GM12892 (cell line): ENCODE measurements around the gene CCDC142.
A peak's percentile ranks its signal among the peaks of the same experiment; 100 is the strongest.
"Not testable (repeated sequence)": the region's sequence is repeated elsewhere in the genome, so short reads cannot be mapped to it uniquely, and the experiment has no call there.

ENCODE experiments used
- DNase-seq: peaks from one replicate; pipeline ENCODE4 v3.0.0; 2011; ENCODE audit not compliant: insufficient read length
- FAIRE-seq: peaks from 2 replicates; lab custom pipeline; 2011; peaks lifted over from hg19 to GRCh38; lab: Jason Lieb, UNC
- POLR2A ChIP-seq: IDR thresholded peaks from 2 replicates; pipeline ENCODE4 v1.6.1; 2011; ENCODE audit warnings: low read depth, low read length, control low read depth
- POLR2AphosphoS5 ChIP-seq: IDR thresholded peaks from 2 replicates; pipeline ENCODE4 v1.6.1; 2011; ENCODE audit warnings: low read depth, low read length, control low read depth
- TAF1 ChIP-seq: IDR thresholded peaks from 2 replicates; pipeline ENCODE4 v1.6.1; 2011; ENCODE audit warnings: low read depth, mild to moderate bottlenecking, control low read depth, low read length, borderline replicate concordance

Gene CCDC142

GRCh38 chr2:74472086-74472944, 10.5 kb downstream of the CCDC142 start, which contains the start of gene MRPL53:
MRPL53 (minus strand) TSS chr2:74472680; CDS start chr2:74472660, 20 bp downstream.
- FAIRE-seq (peak; percentile 91), DNase-seq (peak; percentile 78)
- peak; percentile 66 for TF ChIP-seq TAF1
- peak; percentile 98 for TF ChIP-seq POLR2AphosphoS5
- TF ChIP-seq POLR2A = peak; percentile 98

GRCh38 chr2:74471332-74472065, 11.3 kb downstream of the CCDC142 start:
- DNase-seq (no peak), FAIRE-seq (no peak)
- TF ChIP-seq POLR2A = no peak

- not testable (repeated sequence) for DNase-seq, FAIRE-seq
Observed at GRCh38 chr2:74470742-74471141, 12.1 kb downstream of the CCDC142 start.

- FAIRE-seq (no peak), DNase-seq (no peak)
- no peak for TF ChIP-seq TAF1
- no peak for TF ChIP-seq POLR2A
- no peak for TF ChIP-seq POLR2AphosphoS5
Observed at GRCh38 chr2:74464406-74464805, 18.4 kb downstream of the CCDC142 start.

- DNase-seq = no peak
- FAIRE-seq = no peak
- TF ChIP-seq POLR2A (no peak), POLR2AphosphoS5 (no peak), TAF1 (no peak)
Observed at GRCh38 chr2:74462786-74463105, 20.1 kb downstream of the CCDC142 start.

- FAIRE-seq (no peak), DNase-seq (no peak)
- TF ChIP-seq TAF1 = no peak
Observed at GRCh38 chr2:74462054-74462785, 20.6 kb downstream of the CCDC142 start.

- no peak for DNase-seq
- no peak for FAIRE-seq
- TF ChIP-seq POLR2AphosphoS5 (no peak), TAF1 (no peak), POLR2A (0 out of 2 replicates have a peak, but pooled peaks have one; percentile 19)
Observed at GRCh38 chr2:74461187-74462053, 21.4 kb downstream of the CCDC142 start.

- not testable (repeated sequence) for DNase-seq, FAIRE-seq
Observed at GRCh38 chr2:74460187-74460586, 22.6 kb downstream of the CCDC142 start.

- DNase-seq, FAIRE-seq: not testable (repeated sequence)
Observed at GRCh38 chr2:74459503-74460118, 23.2 kb downstream of the CCDC142 start.

- FAIRE-seq (no peak), DNase-seq (no peak)
- no peak for TF ChIP-seq POLR2AphosphoS5
- no peak for TF ChIP-seq POLR2A
Observed at GRCh38 chr2:74458938-74459363, 23.8 kb downstream of the CCDC142 start.
